ENCODE data around the gene CMC4. TPM values are rescaled to one million over a fixed set of nuclear protein-coding genes. Genes with fewer than 3 reads are reported as not detected.
A peak's percentile ranks its signal among the peaks of the same experiment; 100 is the strongest.

Gene CMC4
- total and polyA plus RNA-seq, 9 of the 15 experiments (the other 6 are each of a cell fraction or from before 2014, with no cell fraction given): 3.5 to 16.9 (median 8.2) TPM

DNA sequence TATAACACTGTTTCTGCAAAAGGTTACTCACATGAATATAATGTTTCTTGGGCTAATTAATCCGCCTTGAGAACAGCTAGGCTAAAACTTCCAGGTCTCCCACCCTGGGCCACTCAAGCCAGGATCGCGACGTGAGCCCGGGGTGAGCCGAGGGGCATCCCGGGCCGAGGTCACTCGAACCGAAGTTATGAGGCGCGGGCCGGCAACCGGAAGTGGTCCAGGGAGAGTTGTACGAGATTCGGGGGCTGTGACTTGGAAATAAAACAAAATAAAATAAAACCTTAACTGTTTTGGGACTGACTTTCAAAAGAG is 317 bp downstream of the CMC4 start (continued):
- TF ChIP-seq ZBTB40 (IDR thresholded peaks at IDR 0.05): peak; percentile 37; the same call in 1 of the 2 replicates
- no peak for TF ChIP-seq ZBTB40 (CRISPR knock-in tag; IDR thresholded peaks at IDR 0.05)
- no peak for TF ChIP-seq TRIM25 (IDR thresholded peaks at IDR 0.05; ENCODE audit: borderline replicate concordance)
- TF ChIP-seq FOXJ2 (tag; IDR thresholded peaks at IDR 0.05): no peak
- TF ChIP-seq KAT8 (IDR thresholded peaks at IDR 0.05; ENCODE audit: low read depth): 0 out of 2 replicates have a peak, but pooled peaks have one; percentile 22
- no peak for TF ChIP-seq ZNF639 (CRISPR knock-in tag; conservative IDR thresholded peaks at IDR 0.05 in 1 of 2, IDR thresholded peaks at IDR 0.05 in 1 of 2)
- peak; percentile 54; the same call in 1 of the 2 replicates for TF ChIP-seq GABPB1 (CRISPR knock-in tag; IDR thresholded peaks at IDR 0.05)
- TF ChIP-seq NR2C2 (CRISPR knock-in tag; IDR thresholded peaks at IDR 0.05): no peak
- TF ChIP-seq NR2C2 (tag; IDR thresholded peaks at IDR 0.05): 0 out of 2 replicates have a peak, but pooled peaks have one; percentile 33
- no peak for TF ChIP-seq MEF2D (tag; conservative IDR thresholded peaks at IDR 0.05; ENCODE audit: low read depth)
- TF ChIP-seq ZKSCAN1 (IDR thresholded peaks at IDR 0.05; ENCODE audit: low read depth, low read length): no peak
- no peak for TF ChIP-seq ELF4 (CRISPR knock-in tag; IDR thresholded peaks at IDR 0.05)
- TF ChIP-seq ZSCAN32 (CRISPR knock-in tag; IDR thresholded peaks at IDR 0.05): no peak
- TF ChIP-seq ZNF174 (CRISPR knock-in tag; IDR thresholded peaks at IDR 0.05): no peak
- no peak for TF ChIP-seq CC2D1A (IDR thresholded peaks at IDR 0.05)
